ENCODE measurements around the gene XRCC5.

The XRCC5 gene

GRCh38 chr2:216236486-216236885, 127.3 kb downstream of the XRCC5 start:
- DNase-seq, result no peak

- no peak for DNase-seq
Measured at GRCh38 chr2:216242365-216242764, 133.2 kb downstream of the XRCC5 start.

DNA sequence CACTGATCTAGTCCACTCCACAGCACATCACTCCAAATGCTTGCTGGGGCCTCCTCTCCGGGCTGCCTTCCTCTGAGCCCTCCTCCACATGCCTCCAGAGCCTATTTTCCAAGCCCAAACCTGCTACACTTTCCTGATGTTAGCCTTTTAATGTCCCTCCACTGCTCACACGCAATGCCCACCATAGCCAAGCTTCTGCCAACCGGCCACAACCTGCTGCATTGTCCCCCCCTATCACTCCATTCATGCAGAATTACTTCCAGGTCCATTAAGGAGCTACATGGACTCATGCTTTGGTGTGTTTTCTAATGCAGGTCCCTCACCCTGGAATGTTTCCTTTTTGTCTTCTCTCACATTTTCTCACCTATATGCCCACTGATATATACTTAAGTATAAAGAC, 133.9 kb downstream of the XRCC5 start:
- DNase-seq, result no peak

DNA sequence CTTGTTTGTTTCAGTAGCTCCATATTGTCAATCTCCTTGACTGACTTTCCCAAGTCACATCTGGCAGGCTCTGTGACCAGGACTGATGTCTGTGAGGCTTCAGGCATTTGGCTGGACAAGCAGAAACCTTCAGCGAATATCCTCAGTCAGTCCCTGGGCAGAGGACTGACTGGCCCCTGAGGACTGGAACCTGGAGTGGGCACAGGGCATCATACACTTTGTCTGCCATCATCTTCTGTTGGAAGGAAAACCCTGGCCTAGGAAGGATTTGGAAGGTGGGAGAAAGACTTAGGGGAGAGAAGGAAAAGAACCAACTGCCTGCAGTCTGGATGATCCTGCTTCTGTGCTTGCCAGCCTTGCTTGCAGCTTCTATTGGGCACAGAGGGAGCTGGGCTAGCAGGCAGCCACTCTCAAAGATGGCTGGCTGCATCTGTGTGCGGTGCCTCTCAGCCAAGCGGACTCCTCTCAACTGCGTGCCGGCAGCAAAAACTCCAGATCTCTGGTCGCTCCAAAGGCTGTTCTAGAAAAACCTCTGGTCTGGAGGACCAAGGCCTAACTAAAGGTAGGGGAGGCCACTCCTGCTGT, 136.3 kb downstream of the XRCC5 start:
- DNase-seq, result no peak

DNA sequence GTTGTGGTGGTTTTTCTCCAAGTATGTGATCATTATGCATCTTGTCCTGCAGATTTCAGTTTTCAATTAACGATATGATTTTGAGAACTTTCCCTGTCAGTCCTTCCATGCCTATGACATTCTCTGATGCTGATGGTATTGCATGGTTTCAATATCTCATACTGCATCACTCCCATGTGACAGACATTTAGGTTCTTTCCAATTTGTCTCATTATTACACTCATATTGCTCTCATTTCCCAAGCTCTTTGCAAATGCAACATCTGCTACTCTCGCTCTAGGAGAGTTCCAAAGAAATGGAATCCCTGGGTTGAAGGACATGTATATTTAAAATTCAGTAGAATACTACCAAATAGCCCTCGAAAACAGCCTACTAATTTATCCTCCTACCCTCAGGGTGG, 137.6 kb downstream of the XRCC5 start:
- DNase-seq, result no peak
